Osteocyte (in vitro differentiated cells): Measurements from ENCODE around the gene MYDGF. TPM values are rescaled to one million over a fixed set of nuclear protein-coding genes. Genes with fewer than 3 reads are reported as not detected.

Experiments used
- DNase-seq: peaks from one replicate; pipeline ENCODE4 v3.0.0; 2021; ENCODE audit warnings: mixed read lengths; ENCODE audit not compliant: unreplicated experiment; ENCODE audit errors: extremely low spot score
- H3K27ac Mint-ChIP-seq: one replicate; pipeline ENCODE4 v1.8.0; 2021; ENCODE audit warnings: mild to moderate bottlenecking, mixed read lengths; ENCODE audit not compliant: unreplicated experiment
- H3K27me3 Mint-ChIP-seq: one replicate; pipeline ENCODE4 v1.8.0; 2021; ENCODE audit warnings: mixed read lengths; ENCODE audit not compliant: unreplicated experiment
- H3K36me3 Mint-ChIP-seq: one replicate; pipeline ENCODE4 v1.8.0; 2021; ENCODE audit warnings: mixed read lengths; ENCODE audit not compliant: unreplicated experiment
- H3K4me1 Mint-ChIP-seq: one replicate; pipeline ENCODE4 v1.8.0; 2021; ENCODE audit warnings: mixed read lengths; ENCODE audit not compliant: unreplicated experiment
- H3K4me3 Mint-ChIP-seq: one replicate; pipeline ENCODE4 v1.8.0; 2021; ENCODE audit warnings: mild to moderate bottlenecking, moderate library complexity, mixed read lengths; ENCODE audit not compliant: unreplicated experiment
- H3K9me3 Mint-ChIP-seq: one replicate; pipeline ENCODE4 v1.8.0; 2021; ENCODE audit warnings: mixed read lengths; ENCODE audit not compliant: unreplicated experiment
- CTCF ChIP-seq: fragments of 200-600 bp; sonication (generic); IDR thresholded peaks from 2 replicates; pipeline ENCODE4 v1.5.0; 2021; ENCODE audit warnings: antibody characterized with exemption, mild to moderate bottlenecking, moderate library complexity
- total RNA-seq: library from RNA; stranded (reverse); gene quantifications from 2 replicates; pipeline ENCODE4 v1.2.1, GENCODE V29; 2021

MYDGF gene
- total RNA-seq, 1 donor from 2014 or later: 103 TPM

- Mint-ChIP-seq H3K27me3 (no peaks in the 10 kb centered on the region), H3K9me3 (no peaks in the 10 kb centered on the region), H3K4me1 (peaks cover 10% of the 10 kb centered on the region), H3K27ac (no peak overlapping the region), H3K4me3 (no peak overlapping the region), H3K36me3 (peaks cover 1% of the 10 kb centered on the region)
- no peak for TF ChIP-seq CTCF
- no peak for DNase-seq
Measured at GRCh38 chr19:4649392-4650047, 20.6 kb downstream of the MYDGF start.

GRCh38 chr19:4647676-4648644, 22.2 kb downstream of the MYDGF start:
- no peak overlapping the region for H3K4me3 Mint-ChIP-seq
- TF ChIP-seq CTCF: peak; percentile 26
- H3K36me3 Mint-ChIP-seq: no peaks in the 10 kb centered on the region
- H3K27me3 Mint-ChIP-seq: no peaks in the 10 kb centered on the region
- H3K9me3 Mint-ChIP-seq: no peaks in the 10 kb centered on the region
- peaks cover 10% of the 10 kb centered on the region for H3K4me1 Mint-ChIP-seq
- DNase-seq: no peak
- H3K27ac Mint-ChIP-seq: no peak overlapping the region

DNA sequence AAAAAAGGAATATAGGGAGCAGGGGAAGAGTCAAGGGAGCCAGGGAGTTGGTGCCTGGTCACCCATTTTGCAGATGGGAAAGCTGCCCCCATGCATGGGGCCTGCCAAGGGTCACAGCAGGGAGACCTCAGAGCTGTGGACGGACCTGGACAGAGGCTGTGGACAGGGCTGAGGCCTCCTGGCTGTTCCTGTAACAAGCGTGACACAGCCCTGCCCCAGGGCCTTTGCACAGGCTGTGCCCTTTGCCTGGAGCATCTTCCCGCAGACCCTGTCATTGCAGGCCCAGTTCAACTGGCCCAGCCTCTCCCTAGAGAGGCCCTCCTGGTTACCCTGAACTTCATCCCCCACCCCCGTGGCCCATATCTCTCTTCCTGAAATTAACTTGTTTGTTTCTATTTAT, 24.4 kb downstream of the MYDGF start:
- Mint-ChIP-seq H3K27me3 (no peaks in the 10 kb centered on the region), H3K27ac (no peak overlapping the region), H3K9me3 (no peaks in the 10 kb centered on the region), H3K4me3 (no peak overlapping the region), H3K4me1 (peaks cover 12% of the 10 kb centered on the region), H3K36me3 (no peaks in the 10 kb centered on the region)
- TF ChIP-seq CTCF: no peak
- DNase-seq: no peak

GRCh38 chr19:4642625-4643024, 27.5 kb downstream of the MYDGF start:
- peaks cover 16% of the 10 kb centered on the region for H3K4me1 Mint-ChIP-seq
- no peak overlapping the region for H3K4me3 Mint-ChIP-seq
- H3K27ac Mint-ChIP-seq: no peak overlapping the region
- no peak for DNase-seq
- H3K9me3 Mint-ChIP-seq: no peaks in the 10 kb centered on the region
- no peaks in the 10 kb centered on the region for H3K27me3 Mint-ChIP-seq
- no peaks in the 10 kb centered on the region for H3K36me3 Mint-ChIP-seq
- no peak for TF ChIP-seq CTCF

DNA sequence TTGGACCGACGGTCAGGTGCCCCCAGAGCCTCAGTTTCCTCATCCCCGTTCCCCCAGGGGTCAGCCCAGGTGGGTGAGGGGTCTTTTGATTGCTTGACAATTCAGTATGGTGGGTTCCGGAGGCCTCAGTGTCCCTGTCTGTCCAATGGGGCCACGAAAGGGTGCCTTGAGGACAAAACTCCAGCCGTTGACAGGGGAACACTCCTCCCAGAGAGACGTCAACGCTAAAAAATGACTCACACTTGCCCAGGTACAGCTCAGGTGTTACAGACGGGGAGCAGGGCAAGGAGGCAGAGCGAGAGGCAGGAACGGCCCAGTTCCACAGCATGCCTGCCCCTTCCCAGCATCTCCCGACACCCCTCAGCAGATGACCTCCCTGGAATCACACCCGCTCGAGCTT, 29.0 kb downstream of the MYDGF start:
- H3K27ac Mint-ChIP-seq: no peak overlapping the region
- H3K4me1 Mint-ChIP-seq: peaks cover 16% of the 10 kb centered on the region
- H3K4me3 Mint-ChIP-seq: peak overlapping the region; percentile 14
- DNase-seq: no peak
- no peaks in the 10 kb centered on the region for H3K27me3 Mint-ChIP-seq
- no peak for TF ChIP-seq CTCF
- H3K9me3 Mint-ChIP-seq: no peaks in the 10 kb centered on the region
- H3K36me3 Mint-ChIP-seq: no peaks in the 10 kb centered on the region
